Measurements from ENCODE around the gene APAF1. TPM values are rescaled to one million over a fixed set of nuclear protein-coding genes. Genes with fewer than 3 reads are reported as not detected.

Gene APAF1
- polyA plus RNA-seq, 1 of the 3 experiments (the other 2 are of a cell fraction) = 3.3 TPM

GRCh38 chr12:98724384-98725155 lies 79.5 kb downstream of the APAF1 start:
- peaks cover 41 to 59% of the 10 kb centered on the region in 2 experiments for H3K36me3 ChIP-seq (replicated peaks in 1 of 2; ENCODE audit: control insufficient read depth in 1 of 2, insufficient read depth in 2 of 2, low read length in 1 of 2)
- no peaks in the 10 kb centered on the region for H3K9me2 ChIP-seq
- H3K4me3 ChIP-seq (ENCODE audit: low read depth in 2 of 2, low read length in 1 of 2) = no peak overlapping the region
- no peaks in the 10 kb centered on the region for H3K79me2 ChIP-seq (ENCODE audit: insufficient read depth)
- H3K27ac ChIP-seq (ENCODE audit: low read depth in 2 of 2, low read length in 1 of 2) = peak overlapping the region in 1 of 2 experiments; percentile 44; a peak in 1 of 4 replicates
- 88% methylated on average over 5 of the region's 5 CpGs for WGBS (ENCODE audit: low lambda C conversion rate)
- TF ChIP-seq TAF1 (IDR thresholded peaks at IDR 0.05; ENCODE audit: borderline replicate concordance, low read depth, low read length) (no peak), MAX (IDR thresholded peaks at IDR 0.05; ENCODE audit: low read depth) (no peak), RFX5 (IDR thresholded peaks at IDR 0.05; ENCODE audit: low read length) (no peak), TEAD4 (IDR thresholded peaks at IDR 0.05; ENCODE audit: borderline replicate concordance, insufficient read depth) (no peak), PBX3 (IDR thresholded peaks at IDR 0.05) (no peak)
- no peaks in the 10 kb centered on the region for H3K9me3 ChIP-seq
- no peak overlapping the region for H3K4me2 ChIP-seq
- H3K4me1 ChIP-seq (ENCODE audit: control insufficient read depth in 1 of 2, insufficient read depth in 2 of 2, low read depth in 1 of 2, low read length in 1 of 2) = peaks cover 0 to 17% of the 10 kb centered on the region in 2 experiments; a peak in 2 of 4 replicates
- H3K27me3 ChIP-seq (ENCODE audit: insufficient read depth) = no peaks in the 10 kb centered on the region
- H4K20me1 ChIP-seq (ENCODE audit: insufficient read depth) = no peaks in the 10 kb centered on the region
- H3K9ac ChIP-seq = no peak overlapping the region
- peaks cover 15% of the 10 kb centered on the region for H3F3A ChIP-seq (replicated peaks; ENCODE audit: insufficient read depth)
- ChIA-PET CTCF (interaction anchor here (0.7 to 2.9 kb wide), 6 partner anchors 12 to 274 kb away, joined by 3 to 15 read pairs (median 5); no protein-coding TSS in a partner anchor), POLR2A (no interaction called here)
- no peak overlapping the region for H2AFZ ChIP-seq (ENCODE audit: low read depth)
- DNase-seq = no peak

- 55% methylated on average over 5 of the region's 5 CpGs for WGBS (ENCODE audit: low lambda C conversion rate)
- H3K27me3 ChIP-seq (ENCODE audit: insufficient read depth) = no peaks in the 10 kb centered on the region
- H3K36me3 ChIP-seq (replicated peaks in 1 of 2; ENCODE audit: control insufficient read depth in 1 of 2, insufficient read depth in 2 of 2, low read length in 1 of 2) = peaks cover 48 to 57% of the 10 kb centered on the region in 2 experiments
- no peaks in the 10 kb centered on the region for H3K9me3 ChIP-seq
- peaks cover 15% of the 10 kb centered on the region for H3F3A ChIP-seq (replicated peaks; ENCODE audit: insufficient read depth)
- H3K9me2 ChIP-seq = no peaks in the 10 kb centered on the region
- H3K9ac ChIP-seq = no peak overlapping the region
- peak overlapping the region in 1 of 2 experiments; percentile 44; a peak in 2 of 4 replicates for H3K27ac ChIP-seq (ENCODE audit: low read depth in 2 of 2, low read length in 1 of 2)
- peaks cover 0 to 17% of the 10 kb centered on the region in 2 experiments; a peak in 2 of 4 replicates for H3K4me1 ChIP-seq (ENCODE audit: control insufficient read depth in 1 of 2, insufficient read depth in 2 of 2, low read depth in 1 of 2, low read length in 1 of 2)
- POLR2A ChIA-PET = no interaction called here
- DNase-seq = peak; percentile 46
- 0 out of 2 replicates have a peak overlapping the region, but pooled peaks have one; percentile 7 for H3K4me2 ChIP-seq
- H4K20me1 ChIP-seq (ENCODE audit: insufficient read depth) = no peaks in the 10 kb centered on the region
- CTCF ChIA-PET = interaction anchor here (1.0 to 2.9 kb wide), 5 partner anchors 11 to 273 kb away, joined by 4 to 15 read pairs (median 6); no protein-coding TSS in a partner anchor
- H3K4me3 ChIP-seq (ENCODE audit: low read depth in 2 of 2, low read length in 1 of 2) = no peak overlapping the region; a peak in 1 of 4 replicates
- H3K79me2 ChIP-seq (ENCODE audit: insufficient read depth) = no peaks in the 10 kb centered on the region
- no peak overlapping the region for H2AFZ ChIP-seq (ENCODE audit: low read depth)
- TF ChIP-seq RAD21 (IDR thresholded peaks at IDR 0.05; ENCODE audit: low read length) (peak; percentile 70), USF2 (IDR thresholded peaks at IDR 0.05; ENCODE audit: borderline replicate concordance, low read depth, low read length) (no peak), MXI1 (IDR thresholded peaks at IDR 0.05; ENCODE audit: low read depth, low read length) (no peak), CHD2 (IDR thresholded peaks at IDR 0.05; ENCODE audit: low read length, partially characterized antibody) (no peak), REST (IDR thresholded peaks at IDR 0.05; ENCODE audit: low read depth, low read length) (no peak), MEF2A (IDR thresholded peaks at IDR 0.05; ENCODE audit: borderline replicate concordance, low read depth) (no peak), TCF12 (IDR thresholded peaks at IDR 0.05) (peak; percentile 8; the same call in 1 of the 2 replicates), IRF3 (IDR thresholded peaks at IDR 0.05; ENCODE audit: low read depth, low read length) (no peak), CTCF (IDR thresholded peaks at IDR 0.05) (peak; percentile 60)
Measured at GRCh38 chr12:98725476-98726247, 80.6 kb downstream of the APAF1 start.

Measured in SK-N-SH (cell line).